ENCODE data around the gene CLCN2. TPM values are rescaled to one million over a fixed set of nuclear protein-coding genes. Genes with fewer than 3 reads are reported as not detected.

The CLCN2 gene
- polyA plus RNA-seq, 1 donor from 2014 or later = 13.4 TPM

- no peaks in the 10 kb centered on the region for H3K36me3 ChIP-seq (ENCODE audit: insufficient read depth, low read length)
- TF ChIP-seq RAD21 (conservative IDR thresholded peaks at IDR 0.05) (no peak), SMC3 (conservative IDR thresholded peaks at IDR 0.05; ENCODE audit: poor library complexity) (no peak), POLR2AphosphoS5 (IDR thresholded peaks at IDR 0.05) (no peak), MXI1 (conservative IDR thresholded peaks at IDR 0.05; ENCODE audit: poor library complexity, severe bottlenecking) (no peak), TAF1 (IDR thresholded peaks at IDR 0.05; ENCODE audit: low read depth) (no peak), EP300 (conservative IDR thresholded peaks at IDR 0.05; ENCODE audit: poor library complexity, severe bottlenecking) (no peak), EZH2 (IDR thresholded peaks at IDR 0.05; ENCODE audit: borderline replicate concordance, insufficient read depth, low read length, poor library complexity, severe bottlenecking) (no peak)
- TF ChIP-seq, protein P1, sequence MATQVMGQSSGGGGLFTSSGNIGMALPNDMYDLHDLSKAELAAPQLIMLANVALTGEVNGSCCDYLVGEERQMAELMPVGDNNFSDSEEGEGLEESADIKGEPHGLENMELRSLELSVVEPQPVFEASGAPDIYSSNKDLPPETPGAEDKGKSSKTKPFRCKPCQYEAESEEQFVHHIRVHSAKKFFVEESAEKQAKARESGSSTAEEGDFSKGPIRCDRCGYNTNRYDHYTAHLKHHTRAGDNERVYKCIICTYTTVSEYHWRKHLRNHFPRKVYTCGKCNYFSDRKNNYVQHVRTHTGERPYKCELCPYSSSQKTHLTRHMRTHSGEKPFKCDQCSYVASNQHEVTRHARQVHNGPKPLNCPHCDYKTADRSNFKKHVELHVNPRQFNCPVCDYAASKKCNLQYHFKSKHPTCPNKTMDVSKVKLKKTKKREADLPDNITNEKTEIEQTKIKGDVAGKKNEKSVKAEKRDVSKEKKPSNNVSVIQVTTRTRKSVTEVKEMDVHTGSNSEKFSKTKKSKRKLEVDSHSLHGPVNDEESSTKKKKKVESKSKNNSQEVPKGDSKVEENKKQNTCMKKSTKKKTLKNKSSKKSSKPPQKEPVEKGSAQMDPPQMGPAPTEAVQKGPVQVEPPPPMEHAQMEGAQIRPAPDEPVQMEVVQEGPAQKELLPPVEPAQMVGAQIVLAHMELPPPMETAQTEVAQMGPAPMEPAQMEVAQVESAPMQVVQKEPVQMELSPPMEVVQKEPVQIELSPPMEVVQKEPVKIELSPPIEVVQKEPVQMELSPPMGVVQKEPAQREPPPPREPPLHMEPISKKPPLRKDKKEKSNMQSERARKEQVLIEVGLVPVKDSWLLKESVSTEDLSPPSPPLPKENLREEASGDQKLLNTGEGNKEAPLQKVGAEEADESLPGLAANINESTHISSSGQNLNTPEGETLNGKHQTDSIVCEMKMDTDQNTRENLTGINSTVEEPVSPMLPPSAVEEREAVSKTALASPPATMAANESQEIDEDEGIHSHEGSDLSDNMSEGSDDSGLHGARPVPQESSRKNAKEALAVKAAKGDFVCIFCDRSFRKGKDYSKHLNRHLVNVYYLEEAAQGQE (IDR thresholded peaks at IDR 0.05; ENCODE audit: borderline replicate concordance) = no peak
- TF ChIP-seq, protein P2, sequence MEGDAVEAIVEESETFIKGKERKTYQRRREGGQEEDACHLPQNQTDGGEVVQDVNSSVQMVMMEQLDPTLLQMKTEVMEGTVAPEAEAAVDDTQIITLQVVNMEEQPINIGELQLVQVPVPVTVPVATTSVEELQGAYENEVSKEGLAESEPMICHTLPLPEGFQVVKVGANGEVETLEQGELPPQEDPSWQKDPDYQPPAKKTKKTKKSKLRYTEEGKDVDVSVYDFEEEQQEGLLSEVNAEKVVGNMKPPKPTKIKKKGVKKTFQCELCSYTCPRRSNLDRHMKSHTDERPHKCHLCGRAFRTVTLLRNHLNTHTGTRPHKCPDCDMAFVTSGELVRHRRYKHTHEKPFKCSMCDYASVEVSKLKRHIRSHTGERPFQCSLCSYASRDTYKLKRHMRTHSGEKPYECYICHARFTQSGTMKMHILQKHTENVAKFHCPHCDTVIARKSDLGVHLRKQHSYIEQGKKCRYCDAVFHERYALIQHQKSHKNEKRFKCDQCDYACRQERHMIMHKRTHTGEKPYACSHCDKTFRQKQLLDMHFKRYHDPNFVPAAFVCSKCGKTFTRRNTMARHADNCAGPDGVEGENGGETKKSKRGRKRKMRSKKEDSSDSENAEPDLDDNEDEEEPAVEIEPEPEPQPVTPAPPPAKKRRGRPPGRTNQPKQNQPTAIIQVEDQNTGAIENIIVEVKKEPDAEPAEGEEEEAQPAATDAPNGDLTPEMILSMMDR (IDR thresholded peaks at IDR 0.05; ENCODE audit: poor library complexity, severe bottlenecking) = no peak
- no peak overlapping the region for H3K4me2 ChIP-seq (ENCODE audit: low read length)
- no peaks in the 10 kb centered on the region for H3K27me3 ChIP-seq (ENCODE audit: insufficient read depth, low read depth, low read length)
- H3K9ac ChIP-seq (ENCODE audit: low read length) = no peak overlapping the region
- no peak overlapping the region for H2AFZ ChIP-seq (ENCODE audit: low read depth, low read length)
- H3K4me3 ChIP-seq (ENCODE audit: low read length) = no peak overlapping the region
- no peak overlapping the region for H3K27ac ChIP-seq (ENCODE audit: low read length)
- H3K79me2 ChIP-seq (replicated peaks; ENCODE audit: insufficient read depth, low read length) = no peaks in the 10 kb centered on the region
- no peaks in the 10 kb centered on the region for H4K20me1 ChIP-seq (ENCODE audit: insufficient read depth)
- H3K9me3 ChIP-seq (ENCODE audit: low read length) = no peaks in the 10 kb centered on the region
- no peaks in the 10 kb centered on the region for H3K9me2 ChIP-seq (ENCODE audit: insufficient read depth, low read length)
- H3F3A ChIP-seq (ENCODE audit: insufficient read depth, low read length, poor library complexity, severe bottlenecking) = no peaks in the 10 kb centered on the region
These were observed 38.0 kb upstream of the CLCN2 start for GRCh38 chr3:184399410-184399809.

DNA sequence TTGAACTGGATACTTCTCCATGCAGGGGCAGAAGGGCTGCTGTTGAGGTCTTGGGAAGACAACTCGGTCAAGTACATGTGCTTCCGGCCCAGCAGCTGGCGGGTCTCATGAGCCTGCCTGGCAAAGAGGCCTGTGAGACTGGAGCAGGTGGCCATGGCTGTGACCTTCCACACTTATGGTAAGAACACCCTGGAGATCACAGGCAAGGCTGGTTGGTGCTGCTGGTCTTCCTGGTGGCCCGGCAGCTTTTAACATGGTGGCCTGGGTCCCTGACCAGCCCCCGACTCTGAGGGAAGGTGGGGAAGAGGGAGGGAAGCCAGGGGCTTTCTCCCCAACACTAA, 33.9 kb upstream of the CLCN2 start:
- TF ChIP-seq RAD21 (conservative IDR thresholded peaks at IDR 0.05) (no peak), MXI1 (conservative IDR thresholded peaks at IDR 0.05; ENCODE audit: poor library complexity, severe bottlenecking) (no peak), EZH2 (IDR thresholded peaks at IDR 0.05; ENCODE audit: borderline replicate concordance, insufficient read depth, low read length, poor library complexity, severe bottlenecking) (no peak), POLR2AphosphoS5 (IDR thresholded peaks at IDR 0.05) (no peak), EP300 (conservative IDR thresholded peaks at IDR 0.05; ENCODE audit: poor library complexity, severe bottlenecking) (no peak), SMC3 (conservative IDR thresholded peaks at IDR 0.05; ENCODE audit: poor library complexity) (no peak), TAF1 (IDR thresholded peaks at IDR 0.05; ENCODE audit: low read depth) (no peak)
- TF ChIP-seq, protein P1 (IDR thresholded peaks at IDR 0.05; ENCODE audit: borderline replicate concordance) = no peak
- TF ChIP-seq, protein P2 (IDR thresholded peaks at IDR 0.05; ENCODE audit: poor library complexity, severe bottlenecking) = no peak
- H4K20me1 ChIP-seq (ENCODE audit: insufficient read depth) = no peaks in the 10 kb centered on the region
- no peaks in the 10 kb centered on the region for H3K9me2 ChIP-seq (ENCODE audit: insufficient read depth, low read length)
- no peak overlapping the region for H3K27ac ChIP-seq (ENCODE audit: low read length)
- no peaks in the 10 kb centered on the region for H3F3A ChIP-seq (ENCODE audit: insufficient read depth, low read length, poor library complexity, severe bottlenecking)
- no peaks in the 10 kb centered on the region for H3K9me3 ChIP-seq (ENCODE audit: low read length)
- H3K9ac ChIP-seq (ENCODE audit: low read length) = no peak overlapping the region
- H3K4me3 ChIP-seq (ENCODE audit: low read length) = no peak overlapping the region
- no peaks in the 10 kb centered on the region for H3K27me3 ChIP-seq (ENCODE audit: insufficient read depth, low read depth, low read length)
- no peaks in the 10 kb centered on the region for H3K36me3 ChIP-seq (ENCODE audit: insufficient read depth, low read length)
- no peak overlapping the region for H3K4me2 ChIP-seq (ENCODE audit: low read length)
- H2AFZ ChIP-seq (ENCODE audit: low read depth, low read length) = no peak overlapping the region
- H3K79me2 ChIP-seq (replicated peaks; ENCODE audit: insufficient read depth, low read length) = no peaks in the 10 kb centered on the region
